ENCODE measurements around the gene UPF1.

DNA sequence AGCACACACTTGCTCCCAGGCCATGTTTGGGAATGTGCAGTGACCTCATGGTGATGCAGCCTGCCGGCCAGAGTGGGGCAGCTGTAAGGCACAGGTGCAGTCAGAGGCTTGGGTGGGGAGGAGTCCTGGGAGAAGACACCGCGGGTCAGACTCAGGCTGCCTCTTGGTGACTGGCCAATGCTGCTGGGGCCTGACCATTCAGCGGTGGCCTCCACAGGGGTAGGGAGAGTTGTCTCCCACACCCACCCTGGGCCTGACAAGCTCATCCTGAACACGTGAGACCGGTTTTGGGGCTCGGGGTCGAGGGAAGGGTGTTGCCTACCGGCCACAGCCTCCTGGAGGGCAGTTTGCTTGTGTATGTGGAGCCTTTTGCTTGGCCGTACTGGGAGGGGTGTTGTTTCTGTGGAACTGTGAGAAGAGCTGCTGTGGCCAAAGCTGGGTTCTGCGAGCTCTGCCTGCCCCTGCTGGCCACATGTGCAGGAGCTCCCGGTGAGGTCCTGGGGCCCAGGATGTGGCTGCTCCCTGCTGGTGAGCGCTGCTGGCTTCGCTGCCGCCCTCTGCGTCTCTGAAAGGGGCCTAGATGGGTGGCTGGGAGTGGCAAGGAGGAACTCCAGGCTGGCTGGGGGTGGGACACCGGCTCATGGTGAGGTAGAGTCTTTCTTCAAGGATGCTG is 22.1 kb downstream of the UPF1 start:
- TF ChIP-seq GATA3 (IDR thresholded peaks at IDR 0.05; ENCODE audit: low read depth, low read length): no peak
- TF ChIP-seq GATA2 (IDR thresholded peaks at IDR 0.05; ENCODE audit: low read depth, low read length): no peak
